B cell (primary cell): ENCODE data around the gene GRK5. TPM values are rescaled to one million over a fixed set of nuclear protein-coding genes. Genes with fewer than 3 reads are reported as not detected.

Source experiments
- ATAC-seq: fragments of 200-7000 bp; cut with Tn5 transposase; one replicate; pipeline ENCODE4 v1.10.0; 2021; ENCODE audit warnings: low read depth, mild to moderate bottlenecking, moderate number of reproducible peaks, moderate library complexity
- CTCF ChIA-PET: fragments of 350-600 bp; sonication (Branson Sonifier 250); formaldehyde crosslinking; loops from one replicate; lab custom pipeline; 2021; ENCODE audit warnings: antibody characterized with exemption, inconsistent platforms; lab: Charles Lee
- POLR2A ChIA-PET: fragments of 350-600 bp; sonication (Branson Sonifier 250); formaldehyde crosslinking; loops from one replicate; lab custom pipeline; 2021; ENCODE audit warnings: antibody characterized with exemption; lab: Charles Lee
- DNase-seq: peaks from one replicate; pipeline ENCODE4 v3.0.0; 2013
- H2AFZ ChIP-seq: 2 replicates; pipeline ENCODE4 v1.6.1; 2012; ENCODE audit warnings: mild to moderate bottlenecking, low read depth, low read length; ENCODE audit not compliant: insufficient read depth, poor library complexity, severe bottlenecking
- H3K27ac ChIP-seq, 2 donors: 1 replicate in 1 of 2; 2 replicates in 1 of 2; pipeline ENCODE4 v1.5.1; 2012 to 2013; ENCODE audit warnings: low read length in 2 of 2, mild to moderate bottlenecking in 2 of 2, moderate library complexity in 1 of 2
- H3K27me3 ChIP-seq, 4 experiments: fragments of 200-600 bp in 1 of 4; sonication (generic) in 1 of 4; replicated peaks in 1 of 4; 1 replicate in 2 of 4; 2 replicates in 2 of 4; pipeline versions ENCODE4 v1.6.1 to v1.7.0; 2013 to 2016; ENCODE audit warnings: low read length in 3 of 4, mild to moderate bottlenecking in 2 of 4, mixed read lengths in 1 of 4, moderate library complexity in 1 of 4; ENCODE audit not compliant: insufficient read depth in 4 of 4, control insufficient read depth in 3 of 4; ENCODE audit errors: control extremely low read depth in 1 of 4
- H3K36me3 ChIP-seq, 2 experiments: replicated peaks in 1 of 2; 1 replicate in 1 of 2; 2 replicates in 1 of 2; pipeline versions ENCODE4 v1.6.1 to v1.7.1; 2013; ENCODE audit warnings: low read length in 1 of 2; ENCODE audit not compliant: insufficient read depth in 2 of 2, control insufficient read depth in 1 of 2; ENCODE audit errors: control extremely low read depth in 1 of 2, extremely low read depth in 1 of 2
- H3K4me1 ChIP-seq, 2 donors: fragments of 200-600 bp in 1 of 2; sonication (generic) in 1 of 2; 1 replicate in 1 of 2; 2 replicates in 1 of 2; pipeline versions ENCODE4 v1.5.1 to v1.6.1; 2013 to 2017; ENCODE audit warnings: low read length in 2 of 2; ENCODE audit not compliant: control insufficient read depth in 2 of 2, insufficient read depth in 2 of 2
- H3K4me2 ChIP-seq: replicated peaks from 2 replicates; pipeline ENCODE3; 2012; ENCODE audit warnings: mild to moderate bottlenecking, low read depth, low read length; ENCODE audit not compliant: poor library complexity, severe bottlenecking
- H3K4me3 ChIP-seq, 5 experiments: fragments of 200-600 bp in 1 of 5; sonication (generic) in 1 of 5; 1 replicate in 3 of 5; 2 replicates in 2 of 5; pipeline versions ENCODE4 v1.5.1 to v1.7.0; 2011 to 2016; ENCODE audit warnings: low read length in 4 of 5, mild to moderate bottlenecking in 4 of 5, low read depth in 2 of 5, control low read depth in 1 of 5, moderate library complexity in 1 of 5; ENCODE audit not compliant: insufficient read depth in 1 of 5; ENCODE audit errors: control extremely low read depth in 1 of 5, extremely low read depth in 1 of 5
- H3K79me2 ChIP-seq: fragments of 200-600 bp; sonication (generic); one replicate; pipeline ENCODE4 v1.6.0; 2016; ENCODE audit warnings: low read length; ENCODE audit not compliant: control insufficient read depth, insufficient read depth
- H3K9ac ChIP-seq: fragments of 200-600 bp; sonication (generic); 2 replicates; pipeline ENCODE4 v1.6.1; 2017; ENCODE audit warnings: mild to moderate bottlenecking, low read length, moderate library complexity
- H3K9me3 ChIP-seq, 3 donors: one replicate each; pipeline versions ENCODE4 v1.6.1 to v1.7.1; 2013; ENCODE audit warnings: low read length in 2 of 3; ENCODE audit not compliant: control insufficient read depth in 2 of 3, insufficient read depth in 1 of 3; ENCODE audit errors: control extremely low read depth in 1 of 3
- H4K20me1 ChIP-seq: 2 replicates; pipeline ENCODE4 v1.6.0; 2012; ENCODE audit warnings: mild to moderate bottlenecking, low read length; ENCODE audit not compliant: insufficient read depth, control insufficient read depth, poor library complexity, severe bottlenecking
- H3K27ac Mint-ChIP-seq: one replicate; pipeline ENCODE4 v1.8.0; 2021; ENCODE audit warnings: mixed read lengths
- H3K27me3 Mint-ChIP-seq: one replicate; pipeline ENCODE4 v1.8.0; 2021; ENCODE audit warnings: mixed read lengths
- H3K4me1 Mint-ChIP-seq: one replicate; pipeline ENCODE4 v1.8.0; 2021; ENCODE audit warnings: mixed read lengths
- H3K4me3 Mint-ChIP-seq: one replicate; pipeline ENCODE4 v1.8.0; 2021; ENCODE audit warnings: mixed read lengths
- H3K9me3 Mint-ChIP-seq: one replicate; pipeline ENCODE4 v1.8.0; 2022; ENCODE audit warnings: mixed read lengths; ENCODE audit not compliant: insufficient read depth
- CTCF ChIP-seq: fragments of 200-600 bp; IDR thresholded peaks from one replicate; pipeline ENCODE4 v1.8.0; 2022; ENCODE audit warnings: antibody characterized with exemption, mild to moderate bottlenecking
- EZH2 ChIP-seq: IDR thresholded peaks from 2 replicates; pipeline ENCODE4 v1.6.1; 2012; ENCODE audit warnings: borderline replicate concordance, low read depth, mild to moderate bottlenecking, moderate library complexity, low read length; ENCODE audit not compliant: insufficient read depth, poor library complexity, severe bottlenecking
- WGBS: methylation state at CpG from one replicate; pipeline ENCODE4 v1.1.5; 2013; ENCODE audit warnings: missing lambda C conversion rate; ENCODE audit not compliant: insufficient coverage; 5-methylcytosine and 5-hydroxymethylcytosine counted together
- intact Hi-C: fragments of 100-400 bp; cut with micrococcal nuclease; formaldehyde crosslinking; loops from one replicate; pipeline ENCODE4 v1.10.0; 2022
- polyA plus RNA-seq: library from polyadenylated mRNA; depleted of rRNA; stranded (reverse); fragments of >200 nt; gene quantifications from 2 replicates; pipeline ENCODE4 v1.2.3, GENCODE V29; 2012
- total RNA-seq, 2 donors: library from RNA; stranded (reverse); fragments of 120-200 nt in 1 of 2; gene quantifications; 1 replicate in 1 of 2; 2 replicates in 1 of 2; pipeline versions ENCODE4 v1.2.3 to v1.2.4, GENCODE V29; 2013 to 2022

The GRK5 gene
- total and polyA plus RNA-seq, 2 donors (not counting 1 experiment from before 2014, with no cell fraction given) = 21.9 to 54.8 TPM

- intact Hi-C loops = loop anchor here (10.0 kb wide), 1 partner anchor 217 kb away; the partner anchor contains the start of gene EIF3A
- Histone ChIP-seq H3K9ac (no peak overlapping the region), H4K20me1 (no peaks in the 10 kb centered on the region), H3K4me2 (peak overlapping the region; percentile 86), H3K4me3 (no peak overlapping the region), H3K4me1 (peaks cover 75 to 80% of the 10 kb centered on the region in 2 donors), H3K36me3 (peaks cover 0 to 3% of the 10 kb centered on the region in 2 experiments), H3K27ac (peak overlapping the region; percentile 54 to 76), H3K27me3 (no peaks in the 10 kb centered on the region), H2AFZ (no peak overlapping the region), H3K9me3 (peaks cover 0 to 13% (median 7%) of the 10 kb centered on the region in 3 donors), H3K79me2 (peaks cover 88% of the 10 kb centered on the region)
- Mint-ChIP-seq H3K4me3 (peak overlapping the region; percentile 14), H3K9me3 (no peaks in the 10 kb centered on the region), H3K27ac (peak overlapping the region; percentile 92), H3K4me1 (peaks cover 87% of the 10 kb centered on the region), H3K27me3 (no peaks in the 10 kb centered on the region)
- WGBS = 67% methylated on average over 2 of the region's 3 CpGs
- TF ChIP-seq CTCF (no peak), EZH2 (no peak)
- no peak for ATAC-seq
- ChIA-PET CTCF (interaction anchor here (0.9 to 2.2 kb wide), 6 partner anchors 13 to 95 kb away, joined by 3 to 11 read pairs (median 4); partner anchors contain the start of gene GRK5), POLR2A (interaction anchor here (0.5 to 1.3 kb wide), 2 partner anchors 31 to 176 kb away, joined by 3 to 5 read pairs; no protein-coding TSS in a partner anchor)
- DNase-seq = no peak
Measured at GRCh38 chr10:119302172-119302571, 94.8 kb downstream of the GRK5 start.

GRCh38 chr10:119302591-119303253 is 95.4 kb downstream of the GRK5 start:
- CTCF ChIA-PET = interaction anchor here (0.9 to 2.2 kb wide), 4 partner anchors 17 to 96 kb away, joined by 3 to 11 read pairs (median 7); partner anchors contain the start of gene GRK5
- peaks cover 0 to 7% (median 3%) of the 10 kb centered on the region in 3 donors for H3K9me3 ChIP-seq
- no peak overlapping the region for H2AFZ ChIP-seq
- H3K9ac ChIP-seq = no peak overlapping the region
- Mint-ChIP-seq H3K4me1 (peaks cover 88% of the 10 kb centered on the region), H3K4me3 (peak overlapping the region; percentile 30), H3K27me3 (no peaks in the 10 kb centered on the region), H3K9me3 (no peaks in the 10 kb centered on the region), H3K27ac (peak overlapping the region; percentile 57)
- no peak for ATAC-seq
- POLR2A ChIA-PET = interaction anchor here (0.5 to 1.3 kb wide), 3 partner anchors 10 to 176 kb away, joined by 3 to 5 read pairs (median 4); no protein-coding TSS in a partner anchor
- peak overlapping the region; percentile 86 for H3K4me2 ChIP-seq
- peaks cover 81 to 86% of the 10 kb centered on the region in 2 donors for H3K4me1 ChIP-seq
- no peak for DNase-seq
- WGBS = 93% methylated on average over 12 of the region's 12 CpGs
- H3K27me3 ChIP-seq = no peaks in the 10 kb centered on the region
- intact Hi-C loops = loop anchor here (10.0 kb wide), 1 partner anchor 218 kb away; the partner anchor contains the start of gene EIF3A
- no peak for TF ChIP-seq CTCF
- H4K20me1 ChIP-seq = no peaks in the 10 kb centered on the region
- peak overlapping the region in 1 of 2 donors; percentile 54 for H3K27ac ChIP-seq
- peaks cover 88% of the 10 kb centered on the region for H3K79me2 ChIP-seq
- H3K36me3 ChIP-seq = peaks cover 0 to 3% of the 10 kb centered on the region in 2 experiments
- no peak overlapping the region for H3K4me3 ChIP-seq
